GM21529 (cell line): Measurements from ENCODE around the gene MYL12B.
A peak's percentile ranks its signal among the peaks of the same experiment; 100 is the strongest.

Experiments
- ATAC-seq: cut with Tn5 transposase; IDR thresholded peaks from one replicate; pipeline ENCODE4 v1.9.1; 2021; ENCODE audit not compliant: unreplicated experiment

The MYL12B gene

GRCh38 chr18:3234457-3234856 is 27.5 kb upstream of the MYL12B start:
- ATAC-seq, result no peak

- ATAC-seq, result no peak
Measured at GRCh38 chr18:3235846-3236245, 26.1 kb upstream of the MYL12B start.

- ATAC-seq, result no peak
Measured at GRCh38 chr18:3236470-3236869, 25.5 kb upstream of the MYL12B start.

GRCh38 chr18:3238742-3239141 is 23.2 kb upstream of the MYL12B start:
- no peak for ATAC-seq

GRCh38 chr18:3245185-3245564 is 16.8 kb upstream of the MYL12B start:
- ATAC-seq, result no peak

GRCh38 chr18:3245853-3246634 is 15.9 kb upstream of the MYL12B start:
- peak; percentile 44 for ATAC-seq

- no peak for ATAC-seq
Measured at GRCh38 chr18:3246635-3247239, 15.2 kb upstream of the MYL12B start.

GRCh38 chr18:3247240-3248061 is 14.5 kb upstream of the MYL12B start, which contains the start of gene MYL12A:
MYL12A (plus strand) TSS chr18:3247801; CDS start chr18:3253248, 5,447 bp downstream.
- ATAC-seq, result peak; percentile 79

GRCh38 chr18:3248062-3248657 is 13.8 kb upstream of the MYL12B start:
- peak; percentile 1 for ATAC-seq

GRCh38 chr18:3248658-3249359 is 13.1 kb upstream of the MYL12B start:
- ATAC-seq, result peak; percentile 20

GRCh38 chr18:3250237-3251107 is 11.5 kb upstream of the MYL12B start:
- no peak for ATAC-seq

- no peak for ATAC-seq
Measured at GRCh38 chr18:3251249-3251962, 10.5 kb upstream of the MYL12B start.

GRCh38 chr18:3251963-3252277 is 10.0 kb upstream of the MYL12B start:
- ATAC-seq, result no peak

- ATAC-seq, result no peak
Measured at GRCh38 chr18:3252843-3253242, 9.1 kb upstream of the MYL12B start.

GRCh38 chr18:3254725-3255124 is 7.2 kb upstream of the MYL12B start:
- ATAC-seq, result no peak

GRCh38 chr18:3255611-3256165 is 6.2 kb upstream of the MYL12B start:
- ATAC-seq, result no peak

- peak; percentile 27 for ATAC-seq
Measured at GRCh38 chr18:3256693-3257626, 5.0 kb upstream of the MYL12B start.

- ATAC-seq, result no peak
Measured at GRCh38 chr18:3257627-3258120, 4.3 kb upstream of the MYL12B start.
